Right ventricle myocardium superior (tissue), 1 donor: Measurements from ENCODE around the gene HYPK. TPM values are rescaled to one million over a fixed set of nuclear protein-coding genes. Genes with fewer than 3 reads are reported as not detected.
"Not testable (repeated sequence)": the region's sequence is repeated elsewhere in the genome, so short reads cannot be mapped to it uniquely, and the experiment has no call there.

ENCODE experiments used
- ATAC-seq: fragments of 200-7000 bp; cut with Tn5 transposase; one replicate; pipeline ENCODE4 v1.9.1; 2020; ENCODE audit warnings: mild to moderate bottlenecking; ENCODE audit not compliant: poor library complexity
- DNase-seq: peaks from one replicate; pipeline ENCODE4 v3.0.0-alpha.2; 2020
- intact Hi-C: fragments of 100-400 bp; cut with DNase I; formaldehyde crosslinking; loops from one replicate; pipeline ENCODE4 v1.11.2; 2022
- total RNA-seq: library from RNA; stranded (reverse); fragmentation: NEBNext Ultra II Directional; extraction: Animal tissue kit (Norgen Biotek cat#: 25700); gene quantifications from one replicate; pipeline ENCODE4 v1.2.1, GENCODE V29; 2021
- donor health status: DM: no; HTN: yes; CAD: no; lungs with severe emphysema.

HYPK gene
- total RNA-seq, 1 donor from 2014 or later, result 9.4 TPM

DNA sequence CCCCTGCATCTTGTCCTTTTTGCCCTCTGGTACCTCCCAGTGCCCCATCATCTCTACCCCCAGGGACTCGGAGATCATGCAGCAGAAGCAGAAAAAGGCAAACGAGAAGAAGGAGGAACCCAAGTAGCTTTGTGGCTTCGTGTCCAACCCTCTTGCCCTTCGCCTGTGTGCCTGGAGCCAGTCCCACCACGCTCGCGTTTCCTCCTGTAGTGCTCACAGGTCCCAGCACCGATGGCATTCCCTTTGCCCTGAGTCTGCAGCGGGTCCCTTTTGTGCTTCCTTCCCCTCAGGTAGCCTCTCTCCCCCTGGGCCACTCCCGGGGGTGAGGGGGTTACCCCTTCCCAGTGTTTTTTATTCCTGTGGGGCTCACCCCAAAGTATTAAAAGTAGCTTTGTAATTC lies 6.8 kb upstream of the HYPK start:
- ATAC-seq, result no peak

DNA sequence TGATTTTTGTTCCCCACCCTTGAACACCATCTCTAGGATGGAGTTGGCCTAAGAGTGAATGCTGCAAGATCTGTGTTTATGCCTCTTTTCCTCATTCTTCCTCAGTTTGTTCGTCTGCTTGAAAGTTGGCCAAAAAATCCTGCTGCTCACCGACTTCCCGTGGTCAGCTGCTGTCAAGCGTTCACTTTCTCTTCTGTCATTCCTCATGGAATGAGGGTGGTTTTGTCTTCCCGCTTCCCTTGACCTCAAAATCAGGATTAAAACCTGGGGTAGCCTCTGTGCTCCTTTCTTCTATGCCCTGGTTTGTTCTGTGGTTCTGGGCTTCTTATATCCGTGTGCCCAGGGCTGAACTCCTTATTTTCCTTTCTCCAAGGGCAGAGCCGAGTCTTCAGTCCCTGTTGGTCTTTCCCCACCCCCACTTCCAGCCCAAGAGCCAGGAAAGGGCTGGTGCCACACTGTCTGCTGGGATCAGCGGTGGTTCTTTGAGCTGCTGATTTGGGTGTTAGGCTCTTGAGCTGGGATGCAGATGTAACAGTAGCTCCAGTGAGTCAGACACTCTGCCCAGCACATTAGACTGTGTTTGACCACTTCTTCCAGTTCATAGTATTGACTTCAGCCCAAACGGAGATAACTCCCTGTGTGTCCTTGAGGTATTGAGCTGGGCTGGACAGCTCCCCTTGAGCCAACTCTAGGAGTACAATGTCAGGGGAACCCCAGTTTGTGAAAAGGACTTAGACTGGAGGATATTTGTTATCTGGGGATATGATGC lies 5.9 kb upstream of the HYPK start:
- DNase-seq, result no peak
- ATAC-seq, result no peak
- intact Hi-C loops, result no loop called here

More for the DNA sequence above, 6.8 kb upstream of the HYPK start:
- intact Hi-C loops, result no loop called here
- DNase-seq, result no peak

GRCh38 chr15:43795197-43795596 lies 5.2 kb upstream of the HYPK start:
- intact Hi-C loops, result no loop called here
- ATAC-seq (no peak), DNase-seq (no peak)

DNA sequence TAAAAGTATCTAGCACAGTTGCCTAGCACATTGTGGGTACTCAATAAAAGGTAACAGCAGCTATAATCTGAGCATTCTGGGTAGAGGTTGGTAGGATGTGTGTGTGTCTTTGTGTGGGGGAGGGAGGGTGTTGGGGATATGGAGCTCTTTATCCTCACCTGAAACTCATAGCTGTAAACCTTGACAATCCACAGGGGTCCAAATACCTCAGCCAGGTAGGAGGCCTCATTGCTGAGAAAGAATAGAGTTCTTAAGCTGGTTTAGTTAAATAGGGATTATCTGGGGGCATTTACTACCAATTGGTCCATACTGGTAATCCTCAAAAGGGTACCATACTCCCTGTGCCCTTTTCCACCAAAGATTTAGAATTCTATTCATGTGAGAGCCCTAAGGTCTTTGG lies 4.4 kb upstream of the HYPK start:
- intact Hi-C loops, result no loop called here
- DNase-seq (no peak), ATAC-seq (no peak)

DNA sequence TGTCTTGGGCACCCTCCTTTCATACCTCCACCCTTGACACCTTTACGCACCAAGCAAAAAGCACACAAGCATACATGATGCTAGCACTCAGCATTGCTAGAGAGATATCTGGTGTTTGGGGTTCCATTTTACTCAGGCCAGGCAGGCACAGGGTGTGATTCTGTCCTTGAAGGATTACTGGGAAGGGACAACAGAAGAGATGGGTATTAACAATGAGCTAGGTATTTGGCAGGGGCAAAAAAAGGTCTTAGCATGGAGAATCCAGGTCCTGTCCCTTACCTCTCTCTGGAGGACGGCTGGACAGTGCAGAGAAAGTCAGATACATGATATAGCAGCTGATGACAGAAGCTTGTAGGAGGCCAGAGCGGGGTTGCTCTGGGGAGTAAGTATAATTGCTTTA lies 3.8 kb upstream of the HYPK start:
- no peak for DNase-seq
- no peak for ATAC-seq
- intact Hi-C loops, result no loop called here

DNA sequence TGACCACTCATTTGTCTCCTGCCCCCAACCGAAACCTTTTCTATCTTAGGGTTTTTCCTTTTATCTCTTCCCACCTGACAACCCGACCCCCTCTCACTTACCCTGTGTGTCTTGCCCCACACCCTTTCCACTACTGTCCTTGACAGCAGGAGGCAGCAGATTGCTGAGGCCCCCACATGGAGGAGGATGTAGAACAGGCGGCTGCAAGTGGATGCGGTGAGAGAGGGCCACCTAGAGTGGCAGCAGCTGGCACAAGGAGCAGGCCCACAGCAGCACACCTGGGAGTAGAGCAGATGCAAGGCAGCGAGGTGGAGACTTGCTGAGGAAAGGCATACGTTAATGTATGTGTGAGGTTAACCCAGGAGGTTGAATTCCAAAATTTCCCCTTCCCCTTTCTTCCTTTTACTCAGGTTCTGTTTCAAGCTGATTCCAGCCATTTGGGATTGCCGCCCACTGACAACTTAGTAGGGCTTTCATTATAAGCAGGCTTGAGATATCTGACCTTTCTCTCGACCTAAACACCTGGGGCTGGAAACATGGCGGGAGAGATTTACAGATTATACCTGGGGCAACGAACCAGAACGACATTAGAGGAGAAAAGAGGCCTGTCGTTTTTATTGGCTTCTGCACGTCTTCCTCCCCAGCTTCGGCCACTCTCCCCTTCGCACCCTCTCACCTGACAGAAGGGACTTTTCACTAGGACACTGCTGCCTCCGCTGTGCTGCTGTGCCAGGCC lies 1.0 kb upstream of the HYPK start:
- no peak for DNase-seq
- no peak for ATAC-seq
- intact Hi-C loops, result no loop called here

- DNase-seq (no peak), ATAC-seq (peak; percentile 1)
- intact Hi-C loops, result no loop called here
Observed at GRCh38 chr15:43799945-43800285, 484 bp upstream of the HYPK start, which contains the start of gene SERINC4. TSS of gene SERINC4 (minus strand) at chr15:43800220. CDS start at chr15:43799986, 234 bp downstream.

GRCh38 chr15:43802676-43803075 lies 2.3 kb downstream of the HYPK start:
- ATAC-seq, DNase-seq, intact Hi-C loops: not testable (repeated sequence)

- intact Hi-C loops, result no loop called here
- ATAC-seq (no peak), DNase-seq (no peak)
Observed at GRCh38 chr15:43808435-43808950, 8.1 kb downstream of the HYPK start.

DNA sequence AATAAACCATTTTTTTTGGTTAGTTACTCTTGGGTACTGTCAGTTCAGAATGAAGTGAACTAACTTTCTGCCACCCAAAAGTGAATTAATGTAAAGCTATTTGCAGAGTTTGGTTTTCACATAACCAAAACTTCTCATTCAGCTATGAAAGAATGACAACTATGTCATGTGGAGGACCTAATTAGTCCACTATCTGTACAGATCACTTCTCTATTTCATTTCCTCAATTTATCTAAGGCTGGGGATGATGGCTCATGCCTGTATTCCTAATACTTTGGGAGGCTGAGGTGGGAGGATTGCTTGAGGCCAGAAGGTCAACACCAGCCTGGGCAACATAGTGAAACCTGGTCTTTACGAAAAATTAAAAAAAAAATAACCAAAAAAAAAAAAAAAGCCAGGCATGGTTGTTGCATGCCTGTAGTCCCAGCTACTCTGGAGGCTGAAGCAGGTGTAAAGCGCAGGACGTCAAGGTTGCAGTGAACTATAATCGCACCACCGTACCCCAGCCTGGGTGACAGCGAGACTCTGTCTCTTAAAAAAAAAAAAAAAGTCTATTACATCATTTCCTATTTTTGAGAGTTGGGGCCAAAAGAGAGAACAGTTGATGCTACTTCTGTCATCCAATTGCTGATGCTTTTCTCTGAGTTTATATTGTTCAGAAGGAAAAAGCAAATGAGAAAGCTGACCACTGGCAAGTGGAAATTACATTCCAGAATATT lies 8.7 kb downstream of the HYPK start:
- no peak for ATAC-seq
- DNase-seq, result no peak
- intact Hi-C loops, result no loop called here

DNA sequence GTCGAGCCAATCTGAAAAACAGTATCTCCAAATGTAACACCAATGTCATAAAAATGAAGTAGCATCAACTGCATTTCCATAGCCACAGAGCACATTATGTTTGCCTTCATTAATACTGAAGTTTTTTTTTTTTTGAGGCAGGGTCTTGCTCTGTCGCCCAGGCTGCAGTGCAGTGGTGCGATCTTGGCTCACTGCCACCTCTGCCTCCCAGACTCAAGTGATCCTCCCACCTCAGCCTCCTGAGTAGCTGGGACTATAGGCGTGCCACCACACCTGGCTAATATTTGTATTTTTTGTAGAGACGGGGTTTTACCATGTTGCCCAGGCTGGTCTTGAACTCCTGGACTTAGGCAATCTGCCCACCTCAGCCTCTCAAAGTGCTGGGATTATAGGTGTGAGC lies 14.7 kb downstream of the HYPK start:
- DNase-seq, ATAC-seq, intact Hi-C loops: not testable (repeated sequence)

DNA sequence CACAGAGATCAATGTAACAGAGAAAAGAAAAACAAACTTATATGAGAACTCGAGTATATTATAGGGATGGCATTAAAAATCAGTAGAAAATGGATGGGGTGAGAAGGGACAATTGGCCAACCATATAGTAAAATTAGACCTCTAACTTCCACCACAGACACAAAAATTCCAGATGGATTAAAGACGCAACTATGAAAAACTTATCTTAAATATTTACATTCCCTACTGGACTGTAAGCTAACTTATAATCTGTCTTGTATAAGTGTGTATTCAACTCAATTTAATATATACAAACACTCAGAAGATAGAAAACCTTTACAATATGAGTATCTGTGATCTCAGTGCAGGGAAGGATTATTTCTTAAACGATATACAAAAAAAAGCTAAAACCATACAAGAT lies 21.1 kb downstream of the HYPK start:
- ATAC-seq (no peak), DNase-seq (no peak)
- intact Hi-C loops, result no loop called here

- intact Hi-C loops, result no loop called here
- ATAC-seq (peak; percentile 97), DNase-seq (peak; percentile 96)
Observed at GRCh38 chr15:43824302-43825246, 24.2 kb downstream of the HYPK start, which contains the start of gene MFAP1. TSS of gene MFAP1 (minus strand) at chr15:43824690. CDS start at chr15:43824569, 121 bp downstream.

- intact Hi-C loops, DNase-seq, ATAC-seq: not testable (repeated sequence)
Observed at GRCh38 chr15:43825305-43825704, 24.9 kb downstream of the HYPK start.

DNA sequence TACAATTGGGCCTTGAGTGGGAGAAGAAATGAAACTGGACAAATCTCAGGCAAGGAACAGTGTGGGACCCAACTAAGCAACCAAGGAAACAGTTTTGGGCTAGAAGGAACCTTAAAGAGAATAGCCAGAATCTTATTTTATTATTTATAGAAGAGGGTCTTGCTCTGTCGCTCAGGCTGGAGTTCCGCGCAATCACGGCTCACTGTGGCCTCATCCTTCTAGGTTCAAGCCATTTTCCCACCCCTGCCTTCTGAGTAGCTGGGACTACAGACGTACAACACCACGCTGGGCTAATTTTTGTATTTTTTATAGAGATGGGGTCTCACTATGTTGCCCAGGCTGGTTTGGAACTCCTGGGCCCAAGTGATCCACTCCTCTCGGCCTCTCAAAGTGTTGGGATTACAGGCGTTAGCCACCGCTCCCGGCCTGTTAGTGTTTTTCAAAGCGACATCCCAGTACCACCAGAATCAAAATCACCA lies 25.7 kb downstream of the HYPK start:
- ATAC-seq, result no peak
- no peak for DNase-seq
- intact Hi-C loops, result no loop called here

DNA sequence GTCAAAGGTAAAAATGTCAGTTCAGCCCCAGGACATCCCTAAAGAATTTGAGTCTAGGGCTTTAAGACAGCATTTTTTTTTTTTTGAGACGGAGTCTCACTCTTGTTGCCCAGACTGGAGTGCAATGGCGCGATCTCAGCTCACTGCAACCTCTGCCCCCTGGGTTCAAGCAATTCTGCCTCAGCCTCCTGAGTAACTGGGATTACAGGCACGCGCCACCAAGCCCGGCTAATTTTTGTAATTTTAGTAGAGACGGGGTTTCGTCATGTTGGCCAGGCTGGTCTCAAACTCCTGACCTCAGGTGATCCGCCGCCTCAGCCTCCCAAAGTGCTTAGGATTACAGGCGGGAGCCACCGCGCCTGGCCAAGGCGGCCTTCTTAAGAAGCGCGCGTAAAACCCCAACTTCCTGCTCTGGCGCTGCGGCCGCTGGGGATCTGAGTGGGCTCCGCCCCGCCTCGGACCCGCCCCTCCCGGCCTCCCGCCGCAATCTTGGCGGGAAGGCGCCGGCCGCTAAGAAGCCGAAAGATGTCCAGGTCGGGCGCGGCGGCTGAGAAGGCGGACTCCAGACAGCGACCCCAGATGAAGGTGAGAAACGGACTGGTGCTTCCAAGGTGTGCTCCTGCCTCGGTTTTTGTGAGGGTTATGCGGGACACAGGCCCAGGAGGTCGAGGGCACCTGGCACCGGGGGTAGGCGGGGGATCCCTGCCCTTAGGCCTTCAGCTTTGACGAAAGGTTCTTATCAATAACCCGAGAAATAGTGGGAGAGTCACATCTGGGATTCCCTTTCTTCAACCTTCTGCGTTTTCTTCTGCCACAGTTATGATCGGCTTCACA lies 26.3 kb downstream of the HYPK start, which contains the start of gene WDR76:
Gene WDR76 (plus strand): TSS at position 495 of the 834 bp plus-strand sequence. CDS start 31 bp downstream, at position 526.
- intact Hi-C loops, result no loop called here
- peak; percentile 87 for ATAC-seq
- peak; percentile 91 for DNase-seq

DNA sequence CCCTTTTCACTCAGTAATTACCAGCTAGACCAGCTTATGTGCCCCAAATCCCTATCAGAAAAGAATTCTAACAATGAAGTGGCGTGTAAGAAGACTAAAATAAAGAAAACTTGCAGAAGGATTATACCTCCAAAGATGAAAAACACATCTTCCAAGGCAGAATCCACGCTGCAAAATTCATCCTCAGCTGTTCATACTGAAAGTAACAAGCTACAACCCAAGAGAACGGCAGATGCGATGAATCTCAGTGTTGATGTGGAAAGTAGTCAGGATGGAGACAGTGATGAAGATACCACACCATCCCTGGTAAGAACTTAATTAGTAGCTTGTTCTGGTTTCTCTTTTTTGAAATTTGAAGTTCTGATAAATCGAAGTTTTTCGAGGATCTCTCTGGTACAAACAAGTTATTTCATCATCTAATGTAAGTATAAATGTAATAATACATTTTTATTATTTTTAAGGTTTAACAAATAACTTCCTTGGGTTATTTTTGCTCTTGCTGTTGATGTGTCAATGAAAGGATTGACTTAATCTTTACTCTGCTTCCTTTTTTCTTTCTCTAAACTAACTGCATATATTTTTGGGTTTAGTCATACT lies 27.8 kb downstream of the HYPK start:
- intact Hi-C loops, result no loop called here
- no peak for DNase-seq
- ATAC-seq, result no peak
